ENCODE results near the gene DNAH5. TPM values are rescaled to one million over a fixed set of nuclear protein-coding genes. Genes with fewer than 3 reads are reported as not detected.
"Not testable (repeated sequence)": the region's sequence is repeated elsewhere in the genome, so short reads cannot be mapped to it uniquely, and the experiment has no call there.

The DNAH5 gene
- total RNA-seq, 4 donors from 2014 or later = 0.19 to 0.91 (median 0.22) TPM; not detected in 1

- intact Hi-C loops (cut with DNase I) = no loop called here
- Histone ChIP-seq H3K9me3 (no peaks in the 10 kb centered on the region), H3K4me3 (no peak overlapping the region), H3K27me3 (no peaks in the 10 kb centered on the region), H3K36me3 (no peaks in the 10 kb centered on the region), H3K27ac (no peak overlapping the region), H3K4me1 (no peaks in the 10 kb centered on the region)
- WGBS, 2 donors = 78 to 80% methylated on average over 5 of the region's 5 CpGs
- DNase-seq = no peak
- no peak for TF ChIP-seq CTCF (IDR thresholded peaks at IDR 0.05)
- no peak for TF ChIP-seq POLR2A (IDR thresholded peaks at IDR 0.05)
These were observed 140.2 kb downstream of the DNAH5 start for GRCh38 chr5:13804336-13804735.

- intact Hi-C loops (cut with DNase I); H3K4me1 ChIP-seq; H3K36me3 ChIP-seq; H3K9me3 ChIP-seq; H3K27me3 ChIP-seq; H3K4me3 ChIP-seq; DNase-seq; H3K27ac ChIP-seq: not testable (repeated sequence)
- 100% methylated on average over 2 of the region's 2 CpGs for WGBS, 2 donors
These were observed 145.9 kb downstream of the DNAH5 start for GRCh38 chr5:13798569-13798968.

- 88 to 90% methylated on average over 6 of the region's 6 CpGs for WGBS, 2 donors
- Histone ChIP-seq H3K27me3 (no peaks in the 10 kb centered on the region), H3K9me3 (no peaks in the 10 kb centered on the region), H3K4me3 (no peak overlapping the region), H3K4me1 (no peaks in the 10 kb centered on the region), H3K36me3 (no peaks in the 10 kb centered on the region), H3K27ac (no peak overlapping the region)
- DNase-seq = no peak
- intact Hi-C loops (cut with DNase I) = no loop called here
- no peak for TF ChIP-seq POLR2A (IDR thresholded peaks at IDR 0.05)
- no peak for TF ChIP-seq CTCF (IDR thresholded peaks at IDR 0.05)
These were observed 158.6 kb downstream of the DNAH5 start for GRCh38 chr5:13785781-13786415.

GRCh38 chr5:13783726-13784125 lies 160.8 kb downstream of the DNAH5 start:
- no peaks in the 10 kb centered on the region for H3K27me3 ChIP-seq
- H3K4me1 ChIP-seq = no peaks in the 10 kb centered on the region
- DNase-seq = no peak
- WGBS, 2 donors = 56 to 70% methylated on average over 10 of the region's 10 CpGs
- no peaks in the 10 kb centered on the region for H3K36me3 ChIP-seq
- intact Hi-C loops (cut with DNase I) = no loop called here
- no peaks in the 10 kb centered on the region for H3K9me3 ChIP-seq
- H3K27ac ChIP-seq = no peak overlapping the region
- TF ChIP-seq CTCF (IDR thresholded peaks at IDR 0.05) (no peak), POLR2A (IDR thresholded peaks at IDR 0.05) (no peak)
- H3K4me3 ChIP-seq = no peak overlapping the region

- no peaks in the 10 kb centered on the region for H3K4me1 ChIP-seq
- no peaks in the 10 kb centered on the region for H3K9me3 ChIP-seq
- intact Hi-C loops (cut with DNase I) = no loop called here
- H3K36me3 ChIP-seq = no peaks in the 10 kb centered on the region
- no peak overlapping the region for H3K4me3 ChIP-seq
- no peak for DNase-seq
- H3K27ac ChIP-seq = no peak overlapping the region
- H3K27me3 ChIP-seq = no peaks in the 10 kb centered on the region
- WGBS, 2 donors = 60 to 75% methylated on average over 1 of the region's 1 CpG
- TF ChIP-seq POLR2A (IDR thresholded peaks at IDR 0.05) (no peak), CTCF (IDR thresholded peaks at IDR 0.05) (no peak)
These were observed 164.4 kb downstream of the DNAH5 start for GRCh38 chr5:13780081-13780480.

GRCh38 chr5:13773649-13774048 lies 170.8 kb downstream of the DNAH5 start:
- no peaks in the 10 kb centered on the region for H3K9me3 ChIP-seq
- intact Hi-C loops (cut with DNase I) = no loop called here
- H3K4me3 ChIP-seq = no peak overlapping the region
- no peaks in the 10 kb centered on the region for H3K27me3 ChIP-seq
- H3K36me3 ChIP-seq = no peaks in the 10 kb centered on the region
- no peak overlapping the region for H3K27ac ChIP-seq
- 47 to 50% methylated on average over 2 of the region's 2 CpGs for WGBS, 2 donors
- no peak for TF ChIP-seq POLR2A (IDR thresholded peaks at IDR 0.05)
- no peak for TF ChIP-seq CTCF (IDR thresholded peaks at IDR 0.05)
- DNase-seq = no peak
- H3K4me1 ChIP-seq = no peaks in the 10 kb centered on the region

Data from esophagus squamous epithelium (tissue), 5 donors.